ENCODE data around the gene BRD9. TPM values are rescaled to one million over a fixed set of nuclear protein-coding genes. Genes with fewer than 3 reads are reported as not detected.
"Not testable (repeated sequence)": the region's sequence is repeated elsewhere in the genome, so short reads cannot be mapped to it uniquely, and the experiment has no call there.

BRD9 gene
- total RNA-seq, 1 donor from 2014 or later: 25.9 TPM

DNA sequence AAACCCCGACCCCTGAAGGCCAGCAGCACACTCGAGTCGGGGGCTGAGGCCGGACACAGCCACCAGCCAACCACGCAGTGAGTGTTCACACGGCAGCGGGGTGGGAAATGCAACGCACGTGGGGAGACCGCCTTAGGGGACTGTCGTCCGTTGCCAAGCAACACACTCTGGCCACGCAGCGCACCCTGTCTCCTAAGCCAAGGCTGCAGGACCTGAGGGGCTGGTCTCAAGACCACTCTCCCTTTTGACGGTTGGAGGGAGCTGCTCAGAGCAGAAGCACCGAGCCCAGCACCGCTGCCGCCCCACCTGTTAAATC is 7.5 kb downstream of the BRD9 start:
- no peak for DNase-seq (ENCODE audit: low spot score)
- intact Hi-C loops (cut with DNase I): loop anchor here (10.0 kb wide), 1 partner anchor 410 kb away; no protein-coding TSS in a partner anchor

DNA sequence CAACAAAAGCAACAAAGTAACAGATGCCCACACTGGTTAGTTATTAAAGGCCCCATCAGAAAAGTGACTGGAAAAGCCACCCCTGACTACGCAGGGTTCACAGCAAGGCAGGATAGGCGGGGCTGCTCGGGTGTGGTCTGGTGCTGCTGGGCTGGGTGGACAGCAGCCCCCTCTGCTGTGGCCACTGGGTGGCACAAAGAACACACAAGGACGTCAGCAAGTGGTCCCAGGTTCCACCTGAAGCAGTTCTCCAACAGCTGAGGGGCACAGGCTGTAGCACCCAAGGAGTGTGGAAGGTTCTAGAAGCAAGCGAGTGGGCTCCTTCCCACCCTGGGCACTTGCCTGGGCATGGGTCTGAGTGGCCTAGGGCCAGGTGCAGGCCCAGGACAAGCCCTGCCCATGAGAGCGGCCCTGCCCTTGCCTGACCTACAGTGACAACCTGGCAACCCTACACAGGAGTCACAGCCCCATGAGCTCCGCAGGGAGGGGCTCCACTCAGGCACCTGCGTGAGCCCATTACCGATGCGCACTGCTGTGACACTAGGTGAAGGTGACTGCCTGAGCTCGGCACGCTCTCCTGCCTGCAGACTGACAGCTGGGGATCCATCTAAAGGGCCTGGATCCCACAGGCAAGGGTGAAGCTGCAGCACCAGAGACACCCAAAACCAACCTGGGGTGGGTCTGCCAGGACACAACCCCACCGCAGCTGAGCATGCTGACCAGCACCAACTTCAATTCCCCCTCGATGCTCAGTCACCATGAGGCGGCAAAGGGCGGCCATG is 8.1 kb downstream of the BRD9 start:
- intact Hi-C loops (cut with DNase I): loop anchor here (10.0 kb wide), 1 partner anchor 410 kb away; no protein-coding TSS in a partner anchor
- no peak for DNase-seq (ENCODE audit: low spot score)

DNA sequence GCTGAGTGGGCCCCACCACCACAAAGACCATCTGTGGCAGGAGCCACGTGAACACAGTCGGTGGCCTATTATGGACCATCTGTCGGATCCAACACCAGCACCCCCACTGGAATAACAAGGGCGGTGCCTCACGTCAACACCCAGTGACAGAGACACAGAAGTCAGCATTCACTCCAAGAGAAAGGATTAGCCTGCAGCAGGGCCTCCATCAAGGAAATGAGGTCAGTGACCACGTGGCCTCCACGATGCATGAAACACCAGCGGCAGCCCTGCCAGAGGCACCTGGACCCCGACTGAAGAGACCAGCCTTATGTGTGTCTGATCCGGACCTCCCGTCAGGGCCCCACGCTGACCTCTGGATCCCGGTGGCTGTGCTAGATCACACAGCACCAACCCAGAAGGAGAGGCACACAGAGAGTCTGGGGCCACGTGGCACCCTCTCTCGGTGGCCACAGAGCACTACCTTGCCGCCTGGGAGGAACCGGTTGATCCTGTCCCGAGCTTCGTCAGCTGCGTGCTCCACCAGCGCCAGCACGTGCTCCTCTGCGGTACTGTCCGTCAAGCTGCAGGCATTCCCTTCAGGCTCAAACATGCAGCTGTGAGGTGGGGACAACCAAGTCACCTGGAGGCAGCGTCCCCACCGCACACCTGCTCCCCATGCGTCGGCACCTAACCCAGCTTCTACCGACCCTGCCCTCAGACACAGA is 9.0 kb downstream of the BRD9 start:
- intact Hi-C loops (cut with DNase I): loop anchor here (10.0 kb wide), 1 partner anchor 409 kb away; no protein-coding TSS in a partner anchor
- no peak for DNase-seq (ENCODE audit: low spot score)

DNA sequence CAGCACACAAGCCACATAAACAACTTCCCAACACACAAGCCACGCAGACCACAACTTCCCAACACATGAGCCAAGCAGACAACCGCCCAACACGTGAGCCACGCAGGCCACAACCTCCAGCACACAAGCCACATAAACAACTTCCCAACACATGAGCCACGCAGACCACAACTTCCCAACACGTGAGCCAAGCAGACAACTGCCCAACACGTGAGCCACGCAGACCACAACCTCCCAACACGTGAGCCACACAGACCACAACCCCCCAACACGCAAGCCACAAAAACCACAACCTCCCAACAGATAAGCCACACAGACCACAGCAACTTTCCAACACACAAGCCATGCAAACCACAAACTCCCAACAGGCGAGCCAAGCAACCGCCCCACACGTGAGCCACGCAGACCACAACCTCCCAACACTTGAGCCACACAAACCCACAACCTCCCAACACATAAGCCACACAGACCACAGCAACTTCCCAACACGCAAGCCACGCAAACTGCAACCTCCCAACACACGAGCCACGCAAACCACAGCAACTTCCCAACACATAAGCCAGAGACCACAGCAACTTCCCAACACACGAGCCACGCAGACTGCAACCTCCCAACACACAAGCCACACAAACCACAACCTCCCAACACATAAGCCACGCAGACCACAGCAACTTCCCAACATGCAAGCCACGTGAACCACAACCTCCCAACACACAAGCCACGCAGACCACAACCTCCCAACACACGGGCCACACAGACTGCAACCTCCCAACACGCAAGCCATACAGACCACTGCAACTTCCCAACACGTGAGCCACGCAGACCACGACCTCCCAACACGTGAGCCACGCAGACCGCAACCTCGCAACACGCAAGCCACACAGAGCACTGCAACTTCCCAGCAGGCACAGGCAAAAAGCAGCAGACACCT is 10.1 kb downstream of the BRD9 start:
- intact Hi-C loops (cut with DNase I): loop anchor here (10.0 kb wide), 1 partner anchor 408 kb away; no protein-coding TSS in a partner anchor
- no peak for DNase-seq (ENCODE audit: low spot score)

DNA sequence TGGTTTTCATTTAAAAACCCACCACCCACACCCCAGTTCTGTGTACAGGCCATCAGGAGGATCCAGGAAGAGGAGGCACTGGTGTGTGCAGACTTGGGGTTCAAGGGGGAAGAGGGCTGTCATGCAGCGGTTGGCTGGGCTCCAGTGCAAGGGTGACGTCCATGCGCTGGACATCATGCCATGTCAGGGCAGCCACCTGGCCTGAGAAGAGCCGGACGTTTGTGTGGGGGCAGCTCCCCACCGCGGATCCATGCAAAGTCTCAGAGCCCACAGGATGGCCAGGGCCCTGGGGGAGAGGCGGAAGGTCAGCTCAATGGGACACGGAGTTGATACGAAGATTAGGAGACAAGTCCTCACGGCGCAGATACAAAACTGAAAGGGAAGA is 11.1 kb downstream of the BRD9 start:
- intact Hi-C loops (cut with DNase I): loop anchor here (10.0 kb wide), 1 partner anchor 407 kb away; no protein-coding TSS in a partner anchor
- DNase-seq (ENCODE audit: low spot score): no peak

DNA sequence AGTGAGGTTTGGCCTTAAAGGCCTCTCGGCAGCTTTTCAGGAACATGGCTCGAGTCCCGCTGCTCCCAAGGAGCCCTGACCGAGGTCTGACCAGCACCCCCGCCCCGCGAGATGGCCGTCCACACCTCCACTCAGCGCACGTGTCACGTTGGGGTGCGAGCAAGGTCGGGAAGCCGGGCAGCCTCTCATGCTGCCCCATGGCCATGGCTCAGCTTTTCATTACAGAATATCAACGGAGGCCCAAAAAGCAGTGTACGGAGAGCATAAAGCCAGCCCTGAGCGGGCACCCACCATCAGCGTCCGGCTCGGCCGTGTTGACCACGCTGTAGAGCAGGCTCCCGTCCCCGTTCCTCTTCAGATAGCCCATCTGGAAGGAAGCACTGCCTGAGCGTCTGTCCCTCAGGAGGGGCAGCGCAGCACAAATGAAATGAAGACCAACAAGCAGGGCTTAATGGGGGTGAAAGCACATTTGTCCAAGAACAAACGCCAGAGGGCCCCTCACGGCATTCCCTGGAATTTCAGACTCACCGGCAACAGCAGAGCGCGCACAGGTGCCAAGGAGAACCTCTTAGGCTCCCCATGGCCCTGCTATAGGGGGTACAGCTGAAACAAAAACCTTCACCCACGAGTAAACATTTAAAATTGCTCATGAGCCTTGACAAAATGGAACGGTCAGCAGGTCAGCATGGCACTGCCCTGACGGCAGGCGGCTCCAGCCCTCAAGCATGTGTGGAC is 11.6 kb downstream of the BRD9 start:
- DNase-seq (ENCODE audit: low spot score): no peak
- intact Hi-C loops (cut with DNase I): loop anchor here (10.0 kb wide), 1 partner anchor 406 kb away; no protein-coding TSS in a partner anchor

GRCh38 chr5:878677-879076 is 13.9 kb downstream of the BRD9 start:
- DNase-seq (ENCODE audit: low spot score); intact Hi-C loops (cut with DNase I): not testable (repeated sequence)

DNA sequence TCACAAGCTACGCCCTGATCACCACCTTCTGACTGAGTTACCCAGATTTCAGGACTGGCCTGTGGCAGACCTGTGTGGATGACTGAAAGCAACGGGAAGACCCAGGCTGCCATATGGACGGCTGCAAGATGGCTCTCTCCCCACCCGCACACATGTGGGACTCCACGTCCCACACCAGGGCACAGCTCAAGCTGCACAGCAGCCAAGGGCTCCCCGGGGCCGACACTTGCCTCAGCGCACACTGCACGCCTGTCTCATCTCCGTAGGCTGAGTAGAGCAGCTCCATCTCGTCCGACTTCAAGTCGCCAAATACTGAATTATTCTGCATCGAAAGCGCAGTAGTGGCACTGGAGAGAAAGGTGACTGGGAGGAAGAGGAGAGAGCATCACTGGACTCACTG is 14.5 kb downstream of the BRD9 start:
- DNase-seq (ENCODE audit: low spot score): no peak
- intact Hi-C loops (cut with DNase I): no loop called here

- DNase-seq (ENCODE audit: low spot score): no peak
- intact Hi-C loops (cut with DNase I): no loop called here
Observed at GRCh38 chr5:876398-877365, 15.9 kb downstream of the BRD9 start.

DNA sequence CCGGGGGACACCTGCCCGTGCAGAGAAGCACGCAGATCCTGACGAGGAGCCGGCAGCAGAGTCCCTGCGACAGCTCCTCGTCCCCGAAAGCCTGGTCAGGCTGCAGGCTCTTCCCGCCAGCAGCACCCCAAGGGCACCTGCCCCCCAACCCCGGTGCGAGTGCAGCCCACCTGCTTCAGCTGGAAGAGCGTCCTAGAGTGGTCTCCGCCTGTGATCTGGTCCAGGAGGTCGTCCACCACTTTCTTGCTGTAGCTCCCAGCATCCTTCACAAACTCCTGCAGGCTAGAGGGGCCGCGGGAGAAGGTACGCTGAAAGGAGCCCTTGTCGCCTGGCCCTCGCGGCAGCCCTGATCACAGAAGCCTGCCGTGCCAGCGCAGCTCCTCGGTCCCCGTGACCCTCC is 16.7 kb downstream of the BRD9 start:
- no peak for DNase-seq (ENCODE audit: low spot score)
- intact Hi-C loops (cut with DNase I): no loop called here

- intact Hi-C loops (cut with DNase I): no loop called here
- no peak for DNase-seq (ENCODE audit: low spot score)
Observed at GRCh38 chr5:873328-873727, 19.3 kb downstream of the BRD9 start.

- intact Hi-C loops (cut with DNase I): no loop called here
- DNase-seq (ENCODE audit: low spot score): no peak
Observed at GRCh38 chr5:872301-872700, 20.3 kb downstream of the BRD9 start.

DNA sequence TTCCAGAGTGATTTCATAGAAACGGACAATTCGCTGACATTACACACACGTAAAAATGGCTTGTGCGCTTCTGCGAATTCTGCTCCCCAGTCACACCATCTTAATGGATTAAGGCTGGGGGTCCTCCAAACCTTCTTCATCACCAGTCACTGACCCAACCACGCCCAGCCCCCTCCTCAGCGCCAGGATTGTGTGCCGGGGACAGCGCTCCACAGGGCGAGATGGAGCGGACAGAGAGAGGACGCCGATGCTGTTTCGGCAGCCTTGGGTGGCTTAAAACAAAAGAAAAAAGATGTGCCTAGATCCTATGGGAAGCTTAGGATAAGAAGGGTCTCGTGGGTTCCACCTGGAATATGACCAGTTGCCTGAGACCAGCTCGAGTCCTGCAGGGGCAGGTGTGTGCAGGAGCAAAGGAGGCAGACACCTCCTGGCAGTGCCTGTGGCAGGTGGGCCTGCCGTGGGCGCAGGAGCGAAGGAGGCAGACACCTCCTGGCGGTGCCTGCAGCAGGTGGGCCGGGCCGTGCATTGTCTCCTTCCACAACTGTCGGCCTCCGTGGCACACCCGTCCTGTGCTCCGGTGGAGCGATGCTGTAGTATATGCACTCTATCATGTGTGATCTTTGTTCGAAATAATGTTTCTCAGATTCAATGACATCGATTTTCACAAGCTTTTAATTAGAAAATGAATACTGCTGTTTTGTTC is 20.9 kb downstream of the BRD9 start:
- no peak for DNase-seq (ENCODE audit: low spot score)
- intact Hi-C loops (cut with DNase I): no loop called here

DNA sequence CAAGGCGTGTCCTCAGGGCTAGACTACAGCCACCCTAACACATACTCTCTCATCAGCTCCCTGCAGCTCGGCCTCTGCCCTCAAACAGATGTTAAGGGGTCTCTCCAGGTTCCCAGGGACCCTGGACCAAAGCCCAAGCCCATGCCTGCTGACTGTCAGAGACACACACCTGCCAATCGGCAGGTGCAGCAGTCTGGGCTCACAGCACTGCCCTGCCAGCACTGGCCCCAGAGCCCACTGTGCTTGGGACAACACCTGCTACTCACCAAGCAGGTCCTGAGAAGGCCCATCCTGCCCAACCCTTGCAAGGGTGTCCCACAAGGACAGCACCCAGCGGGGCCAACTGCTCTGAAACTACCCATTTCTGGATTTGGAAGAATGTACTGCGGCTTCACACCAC is 21.6 kb downstream of the BRD9 start:
- DNase-seq (ENCODE audit: low spot score): no peak
- intact Hi-C loops (cut with DNase I): no loop called here

DNA sequence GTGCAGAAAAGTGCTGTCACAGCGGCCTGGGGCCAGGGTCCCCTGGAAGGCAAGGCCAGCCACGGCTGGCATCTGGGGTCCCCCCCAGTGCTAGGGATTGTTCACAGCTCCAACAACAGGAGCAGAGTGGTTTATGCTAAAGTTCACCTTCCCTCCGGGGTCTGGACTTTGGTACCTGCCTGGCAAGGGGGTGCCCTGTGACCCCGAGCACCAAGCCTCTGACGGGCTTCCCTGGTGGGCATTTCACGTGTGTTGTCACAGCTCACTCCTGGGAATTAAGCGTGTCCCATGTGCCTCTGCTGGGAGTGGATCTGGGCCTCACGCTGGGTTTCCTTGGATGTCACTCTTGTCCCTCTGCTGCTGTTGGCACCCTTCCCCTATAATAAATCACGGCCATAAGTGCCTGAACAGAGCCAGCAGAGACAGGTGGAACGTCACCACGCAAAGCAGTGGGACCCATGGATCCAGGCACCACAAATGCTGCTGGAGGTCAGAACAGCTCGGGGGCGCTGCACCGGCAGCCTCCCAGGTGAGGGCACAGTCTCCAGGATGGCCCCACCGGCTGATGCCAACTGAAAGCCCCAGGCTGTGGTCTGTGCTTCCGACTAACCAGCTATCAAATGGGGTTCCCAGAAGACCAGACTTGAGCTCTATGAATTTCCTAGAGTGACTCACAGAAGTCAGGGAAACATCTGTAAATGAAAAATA is 24.0 kb downstream of the BRD9 start:
- intact Hi-C loops (cut with DNase I): no loop called here
- DNase-seq (ENCODE audit: low spot score): no peak

GRCh38 chr5:867300-867870 is 25.2 kb downstream of the BRD9 start:
- intact Hi-C loops (cut with DNase I): no loop called here
- DNase-seq (ENCODE audit: low spot score): no peak

- intact Hi-C loops (cut with DNase I): no loop called here
- no peak for DNase-seq (ENCODE audit: low spot score)
Observed at GRCh38 chr5:865771-866170, 26.8 kb downstream of the BRD9 start.
